ENCODE results near the gene MDFIC2.

Gene MDFIC2

GRCh38 chr3:70201975-70202374 is 110.5 kb downstream of the MDFIC2 start:
- Histone ChIP-seq H3K4me3 (ENCODE audit: low read length) (no peak overlapping the region), H3K4me1 (ENCODE audit: control insufficient read depth, insufficient read depth, low read length) (no peaks in the 10 kb centered on the region), H3K27me3 (ENCODE audit: control insufficient read depth, insufficient read depth, low read length) (no peaks in the 10 kb centered on the region), H3K36me3 (ENCODE audit: control insufficient read depth, insufficient read depth, low read length) (no peaks in the 10 kb centered on the region), H3K9ac (ENCODE audit: low read length) (no peak overlapping the region), H3K27ac (ENCODE audit: low read depth, low read length) (no peak overlapping the region)

DNA sequence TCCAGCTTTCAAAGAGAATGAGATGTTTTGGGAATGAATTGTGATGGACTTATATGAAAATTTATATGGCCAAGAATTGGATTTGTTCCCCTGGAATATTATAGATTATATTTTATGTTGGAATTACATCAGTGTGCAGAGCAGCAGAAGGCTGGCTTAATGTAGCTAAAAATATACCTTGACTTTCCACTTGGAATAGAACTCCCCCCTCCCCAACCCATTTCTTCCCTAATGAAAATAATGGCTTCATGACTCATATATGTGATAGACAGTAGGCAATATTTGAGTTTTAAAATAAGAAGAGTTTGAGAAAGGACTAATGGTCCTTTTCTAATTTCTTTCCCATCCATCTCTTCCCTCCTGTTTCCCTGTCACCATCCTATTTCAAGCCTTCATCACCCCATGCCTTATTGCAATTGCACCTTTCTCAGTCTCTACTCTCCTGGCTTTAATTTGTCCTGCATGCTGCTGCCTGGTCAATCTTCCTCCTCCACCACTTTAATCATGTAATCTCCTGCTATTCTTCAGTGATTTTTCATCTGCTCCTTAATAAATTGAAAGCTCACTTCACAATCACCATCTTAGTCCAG is 122.5 kb downstream of the MDFIC2 start:
- no peak overlapping the region for H3K27ac ChIP-seq (ENCODE audit: low read depth, low read length)
- H3K9ac ChIP-seq (ENCODE audit: low read length) = no peak overlapping the region
- H3K4me1 ChIP-seq (ENCODE audit: control insufficient read depth, insufficient read depth, low read length) = no peaks in the 10 kb centered on the region
- no peak overlapping the region for H3K4me3 ChIP-seq (ENCODE audit: low read length)
- no peaks in the 10 kb centered on the region for H3K36me3 ChIP-seq (ENCODE audit: control insufficient read depth, insufficient read depth, low read length)
- H3K27me3 ChIP-seq (ENCODE audit: control insufficient read depth, insufficient read depth, low read length) = no peaks in the 10 kb centered on the region

- H3K36me3 ChIP-seq (ENCODE audit: control insufficient read depth, insufficient read depth, low read length) = no peaks in the 10 kb centered on the region
- H3K27me3 ChIP-seq (ENCODE audit: control insufficient read depth, insufficient read depth, low read length) = no peaks in the 10 kb centered on the region
- H3K9ac ChIP-seq (ENCODE audit: low read length) = no peak overlapping the region
- H3K4me1 ChIP-seq (ENCODE audit: control insufficient read depth, insufficient read depth, low read length) = peaks cover 4% of the 10 kb centered on the region
- no peak overlapping the region for H3K27ac ChIP-seq (ENCODE audit: low read depth, low read length)
- no peak overlapping the region for H3K4me3 ChIP-seq (ENCODE audit: low read length)
These were observed 126.2 kb downstream of the MDFIC2 start for GRCh38 chr3:70186221-70186620.

- H3K9ac ChIP-seq (ENCODE audit: low read length) = no peak overlapping the region
- no peaks in the 10 kb centered on the region for H3K27me3 ChIP-seq (ENCODE audit: control insufficient read depth, insufficient read depth, low read length)
- peaks cover 4% of the 10 kb centered on the region for H3K4me1 ChIP-seq (ENCODE audit: control insufficient read depth, insufficient read depth, low read length)
- no peak overlapping the region for H3K27ac ChIP-seq (ENCODE audit: low read depth, low read length)
- H3K36me3 ChIP-seq (ENCODE audit: control insufficient read depth, insufficient read depth, low read length) = no peaks in the 10 kb centered on the region
- H3K4me3 ChIP-seq (ENCODE audit: low read length) = no peak overlapping the region
These were observed 126.8 kb downstream of the MDFIC2 start for GRCh38 chr3:70185661-70186060.

DNA sequence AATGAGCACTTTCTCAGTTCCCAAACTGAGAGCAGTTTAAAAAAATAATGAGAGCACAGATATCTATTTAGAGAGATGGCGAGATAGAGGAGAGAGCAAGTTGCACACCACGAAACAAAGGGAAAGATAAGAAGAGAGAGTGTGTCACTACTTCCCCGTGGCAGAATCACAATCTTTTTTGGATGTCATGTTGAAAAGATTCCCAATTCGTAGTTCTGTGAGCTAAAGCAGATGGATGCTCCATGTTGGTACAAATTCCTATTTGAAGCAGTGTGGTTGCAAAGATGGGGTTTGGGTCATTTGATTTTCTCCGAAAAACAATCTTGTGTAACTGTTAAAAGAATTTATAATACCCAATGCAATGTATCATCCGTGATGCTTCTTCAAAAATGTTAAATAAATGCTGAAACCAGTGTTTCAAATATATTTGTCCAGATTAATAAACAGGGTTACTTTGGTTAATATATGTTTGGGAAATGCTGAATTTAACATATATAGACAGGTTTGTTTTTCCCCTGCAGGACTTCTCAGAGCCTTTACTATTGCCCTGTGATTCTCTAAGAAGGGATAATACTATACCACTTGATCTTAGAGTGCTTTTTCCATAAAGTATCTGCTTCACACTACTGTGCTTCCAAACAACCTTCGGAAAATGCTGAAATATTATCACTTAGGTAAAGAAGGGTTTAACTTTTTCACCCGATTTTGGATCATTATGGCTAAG is 128.5 kb downstream of the MDFIC2 start:
- H3K27ac ChIP-seq (ENCODE audit: low read depth, low read length) = no peak overlapping the region
- no peak overlapping the region for H3K9ac ChIP-seq (ENCODE audit: low read length)
- no peaks in the 10 kb centered on the region for H3K27me3 ChIP-seq (ENCODE audit: control insufficient read depth, insufficient read depth, low read length)
- H3K36me3 ChIP-seq (ENCODE audit: control insufficient read depth, insufficient read depth, low read length) = no peaks in the 10 kb centered on the region
- H3K4me1 ChIP-seq (ENCODE audit: control insufficient read depth, insufficient read depth, low read length) = peaks cover 4% of the 10 kb centered on the region
- H3K4me3 ChIP-seq (ENCODE audit: low read length) = no peak overlapping the region

- Histone ChIP-seq H3K4me3 (ENCODE audit: low read length) (no peak overlapping the region), H3K27ac (ENCODE audit: low read depth, low read length) (peak overlapping the region; percentile 39)
These were observed 130.3 kb downstream of the MDFIC2 start for GRCh38 chr3:70182166-70182565.

GRCh38 chr3:70180664-70181063 is 131.8 kb downstream of the MDFIC2 start:
- H3K36me3 ChIP-seq (ENCODE audit: control insufficient read depth, insufficient read depth, low read length) = no peaks in the 10 kb centered on the region
- no peak overlapping the region for H3K4me3 ChIP-seq (ENCODE audit: low read length)
- H3K27ac ChIP-seq (ENCODE audit: low read depth, low read length) = no peak overlapping the region
- peaks cover 6% of the 10 kb centered on the region for H3K4me1 ChIP-seq (ENCODE audit: control insufficient read depth, insufficient read depth, low read length)
- H3K27me3 ChIP-seq (ENCODE audit: control insufficient read depth, insufficient read depth, low read length) = no peaks in the 10 kb centered on the region
- H3K9ac ChIP-seq (ENCODE audit: low read length) = no peak overlapping the region

More at GRCh38 chr3:70182166-70182565, 130.3 kb downstream of the MDFIC2 start:
- H3K27me3 ChIP-seq (ENCODE audit: control insufficient read depth, insufficient read depth, low read length) = no peaks in the 10 kb centered on the region
- H3K4me1 ChIP-seq (ENCODE audit: control insufficient read depth, insufficient read depth, low read length) = peaks cover 6% of the 10 kb centered on the region
- H3K36me3 ChIP-seq (ENCODE audit: control insufficient read depth, insufficient read depth, low read length) = no peaks in the 10 kb centered on the region
- H3K9ac ChIP-seq (ENCODE audit: low read length) = no peak overlapping the region

DNA sequence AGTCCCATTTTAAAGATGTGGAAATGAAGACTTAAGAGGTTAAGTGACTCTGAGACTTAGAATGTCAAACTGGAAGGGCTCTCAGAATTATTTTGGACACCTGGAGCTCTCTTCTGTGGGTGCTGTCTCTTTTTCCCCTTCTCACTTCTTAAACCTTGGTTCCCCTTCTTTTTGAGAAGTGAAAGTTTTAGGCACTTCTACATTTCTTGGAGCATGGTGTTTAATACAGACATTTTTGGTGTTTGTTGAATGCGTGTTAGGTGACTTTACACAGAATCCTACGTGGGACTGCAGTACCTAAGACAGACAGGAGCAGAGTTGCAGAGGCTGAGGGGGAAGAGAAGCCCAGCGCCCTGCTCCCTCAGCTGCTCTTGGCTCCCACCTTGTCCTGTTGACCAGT is 133.3 kb downstream of the MDFIC2 start:
- no peaks in the 10 kb centered on the region for H3K27me3 ChIP-seq (ENCODE audit: control insufficient read depth, insufficient read depth, low read length)
- H3K9ac ChIP-seq (ENCODE audit: low read length) = no peak overlapping the region
- no peak overlapping the region for H3K4me3 ChIP-seq (ENCODE audit: low read length)
- no peak overlapping the region for H3K27ac ChIP-seq (ENCODE audit: low read depth, low read length)
- peaks cover 6% of the 10 kb centered on the region for H3K4me1 ChIP-seq (ENCODE audit: control insufficient read depth, insufficient read depth, low read length)
- H3K36me3 ChIP-seq (ENCODE audit: control insufficient read depth, insufficient read depth, low read length) = no peaks in the 10 kb centered on the region

DNA sequence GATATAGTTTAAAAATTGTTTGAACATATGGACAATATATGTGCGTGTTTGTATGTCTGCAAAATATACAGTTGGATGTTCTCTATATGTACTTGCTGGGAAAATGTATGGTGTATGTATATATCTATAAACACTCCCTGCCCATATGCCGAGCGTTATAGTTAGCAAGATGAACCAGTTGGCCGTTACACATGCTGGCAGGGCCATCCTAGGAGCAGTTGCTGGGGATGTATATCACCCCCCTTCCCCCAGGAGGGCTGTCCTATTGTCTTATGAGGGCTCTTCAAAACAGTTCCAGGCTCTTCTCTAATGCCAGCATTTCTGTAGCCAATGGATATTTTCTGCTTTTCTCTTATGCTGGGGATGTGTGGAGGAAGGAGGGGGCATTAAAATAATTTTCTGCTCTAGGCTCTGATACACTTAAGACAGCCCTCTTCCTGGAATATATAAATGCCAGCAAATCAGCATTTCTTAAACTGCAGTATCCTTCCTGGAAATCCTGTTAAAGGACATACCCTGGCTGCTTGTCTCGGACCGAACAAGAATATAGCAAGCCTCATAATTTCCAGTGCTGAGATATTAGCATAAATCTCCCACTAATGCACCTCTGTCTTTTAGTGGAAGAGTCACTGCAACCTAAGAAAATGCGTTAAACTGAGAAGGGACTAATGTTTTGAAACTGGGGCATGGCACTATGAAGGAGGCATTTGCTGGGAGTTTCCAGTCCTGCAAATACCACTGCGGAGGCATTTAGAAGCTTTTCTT is 134.4 kb downstream of the MDFIC2 start:
- Histone ChIP-seq H3K4me1 (ENCODE audit: control insufficient read depth, insufficient read depth, low read length) (peaks cover 6% of the 10 kb centered on the region), H3K4me3 (ENCODE audit: low read length) (no peak overlapping the region), H3K27me3 (ENCODE audit: control insufficient read depth, insufficient read depth, low read length) (no peaks in the 10 kb centered on the region), H3K9ac (ENCODE audit: low read length) (no peak overlapping the region), H3K27ac (ENCODE audit: low read depth, low read length) (no peak overlapping the region), H3K36me3 (ENCODE audit: control insufficient read depth, insufficient read depth, low read length) (no peaks in the 10 kb centered on the region)

DNA sequence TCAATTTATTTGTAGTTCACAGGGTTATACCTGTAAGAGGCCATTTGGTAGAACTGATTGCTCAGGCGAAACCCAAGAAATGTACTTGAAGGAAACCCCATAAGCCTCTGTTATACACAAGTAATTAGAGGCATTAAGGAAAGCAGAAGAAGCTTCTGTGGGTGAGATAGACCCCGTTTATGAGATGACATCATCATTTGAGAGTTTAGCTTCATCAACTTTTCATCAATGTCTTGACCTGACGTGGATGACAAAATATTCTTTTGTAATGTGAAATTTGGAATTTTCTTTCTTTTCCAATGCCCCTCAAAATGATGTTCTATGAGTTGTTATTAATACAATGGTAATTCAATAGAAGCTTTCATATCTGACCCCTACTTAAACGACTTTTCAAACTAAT is 136.2 kb downstream of the MDFIC2 start:
- Histone ChIP-seq H3K4me1 (ENCODE audit: control insufficient read depth, insufficient read depth, low read length) (peaks cover 2% of the 10 kb centered on the region), H3K4me3 (ENCODE audit: low read length) (no peak overlapping the region), H3K9ac (ENCODE audit: low read length) (no peak overlapping the region), H3K27me3 (ENCODE audit: control insufficient read depth, insufficient read depth, low read length) (no peaks in the 10 kb centered on the region), H3K36me3 (ENCODE audit: control insufficient read depth, insufficient read depth, low read length) (no peaks in the 10 kb centered on the region), H3K27ac (ENCODE audit: low read depth, low read length) (no peak overlapping the region)

GRCh38 chr3:70156808-70157207 is 155.6 kb downstream of the MDFIC2 start:
- Histone ChIP-seq H3K27ac (ENCODE audit: low read depth, low read length) (no peak overlapping the region), H3K36me3 (ENCODE audit: control insufficient read depth, insufficient read depth, low read length) (no peaks in the 10 kb centered on the region), H3K4me3 (ENCODE audit: low read length) (no peak overlapping the region), H3K9ac (ENCODE audit: low read length) (no peak overlapping the region), H3K27me3 (ENCODE audit: control insufficient read depth, insufficient read depth, low read length) (no peaks in the 10 kb centered on the region), H3K4me1 (ENCODE audit: control insufficient read depth, insufficient read depth, low read length) (no peaks in the 10 kb centered on the region)

- H3K27me3 ChIP-seq (ENCODE audit: control insufficient read depth, insufficient read depth, low read length) = no peaks in the 10 kb centered on the region
- H3K4me3 ChIP-seq (ENCODE audit: low read length) = no peak overlapping the region
- H3K9ac ChIP-seq (ENCODE audit: low read length) = no peak overlapping the region
- no peaks in the 10 kb centered on the region for H3K4me1 ChIP-seq (ENCODE audit: control insufficient read depth, insufficient read depth, low read length)
- H3K36me3 ChIP-seq (ENCODE audit: control insufficient read depth, insufficient read depth, low read length) = no peaks in the 10 kb centered on the region
- no peak overlapping the region for H3K27ac ChIP-seq (ENCODE audit: low read depth, low read length)
These were observed 161.8 kb downstream of the MDFIC2 start for GRCh38 chr3:70150599-70150998.
